GM23338 (cell line): ENCODE data around the gene ENDOV.

ENCODE experiments used
- CREB1 ChIP-seq: fragments of 250-450 bp; sonication (Bioruptor Pico); IDR thresholded peaks from 2 replicates; pipeline ENCODE4 v1.5.0; 2020; ENCODE audit warnings: low read depth, mild to moderate bottlenecking, moderate library complexity
- CTCF ChIP-seq, 2 experiments: fragments of 200-600 bp in 1 of 2; sonication (generic) in 1 of 2; conservative IDR thresholded peaks; 2 replicates each; pipeline versions ENCODE4 v1.5.1 to v1.6.1; 2016 to 2017; ENCODE audit warnings: antibody characterized with exemption in 2 of 2, low read depth in 2 of 2, mild to moderate bottlenecking in 2 of 2, moderate library complexity in 1 of 2
- EZH2 ChIP-seq: fragments of 200-600 bp; sonication (generic); IDR thresholded peaks from one replicate; pipeline ENCODE4 v1.8.0; 2017; ENCODE audit warnings: antibody characterized with exemption, mild to moderate bottlenecking, low read depth; ENCODE audit not compliant: unreplicated experiment
- EZH2phosphoT487 ChIP-seq: fragments of 200-600 bp; sonication (generic); IDR thresholded peaks from one replicate; pipeline ENCODE4 v1.8.1; 2018; ENCODE audit warnings: antibody characterized with exemption; ENCODE audit not compliant: unreplicated experiment
- JUNB ChIP-seq: IDR thresholded peaks from one replicate; pipeline ENCODE4 v1.6.1; 2016; ENCODE audit warnings: antibody characterized with exemption; ENCODE audit not compliant: unreplicated experiment
- NANOG ChIP-seq: IDR thresholded peaks from 2 replicates; pipeline ENCODE4 v1.6.1; 2016; ENCODE audit warnings: antibody characterized with exemption, borderline replicate concordance
- POLR2AphosphoS5 ChIP-seq: IDR thresholded peaks from 2 replicates; pipeline ENCODE4 v1.6.1; 2016; ENCODE audit warnings: antibody characterized with exemption, low read depth
- REST ChIP-seq: IDR thresholded peaks from one replicate; pipeline ENCODE4 v1.6.1; 2018; ENCODE audit warnings: antibody characterized with exemption; ENCODE audit not compliant: unreplicated experiment
- ZNF114 ChIP-seq: fragments of 250-450 bp; sonication (Bioruptor Pico); IDR thresholded peaks from 2 replicates; pipeline ENCODE4 v1.5.0; 2020; ENCODE audit warnings: mild to moderate bottlenecking, moderate library complexity

GRCh38 chr17:80442764-80443163 is 27.8 kb downstream of the ENDOV start:
- no peak for TF ChIP-seq CTCF (conservative IDR thresholded peaks at IDR 0.05; ENCODE audit: low read depth in 2 of 2)
- no peak for TF ChIP-seq EZH2phosphoT487
- no peak for TF ChIP-seq EZH2
- no peak for TF ChIP-seq POLR2AphosphoS5
- TF ChIP-seq CREB1 (CRISPR knock-in tag), result no peak
- no peak for TF ChIP-seq NANOG
- no peak for TF ChIP-seq REST
- TF ChIP-seq ZNF114, result no peak
- no peak for TF ChIP-seq JUNB
